Neural progenitor cell (in vitro differentiated cells): ENCODE data around the gene NWD2.

Experiments used
- EZH2 ChIP-seq: fragments of 200-600 bp; sonication (generic); IDR thresholded peaks from 2 replicates; pipeline ENCODE4 v1.6.1; 2017; ENCODE audit warnings: antibody characterized with exemption, mild to moderate bottlenecking, moderate library complexity
- EZH2phosphoT487 ChIP-seq: fragments of 200-600 bp; sonication (generic); IDR thresholded peaks from 2 replicates; pipeline ENCODE4 v1.6.1; 2017; ENCODE audit warnings: antibody characterized with exemption
- TF ChIP-seq, protein P1 (sequence below): fragments of 200-600 bp; sonication (generic); IDR thresholded peaks from 2 replicates; pipeline ENCODE4 v1.5.1; 2017; ENCODE audit warnings: antibody characterized with exemption, mild to moderate bottlenecking

- TF ChIP-seq, protein P1, sequence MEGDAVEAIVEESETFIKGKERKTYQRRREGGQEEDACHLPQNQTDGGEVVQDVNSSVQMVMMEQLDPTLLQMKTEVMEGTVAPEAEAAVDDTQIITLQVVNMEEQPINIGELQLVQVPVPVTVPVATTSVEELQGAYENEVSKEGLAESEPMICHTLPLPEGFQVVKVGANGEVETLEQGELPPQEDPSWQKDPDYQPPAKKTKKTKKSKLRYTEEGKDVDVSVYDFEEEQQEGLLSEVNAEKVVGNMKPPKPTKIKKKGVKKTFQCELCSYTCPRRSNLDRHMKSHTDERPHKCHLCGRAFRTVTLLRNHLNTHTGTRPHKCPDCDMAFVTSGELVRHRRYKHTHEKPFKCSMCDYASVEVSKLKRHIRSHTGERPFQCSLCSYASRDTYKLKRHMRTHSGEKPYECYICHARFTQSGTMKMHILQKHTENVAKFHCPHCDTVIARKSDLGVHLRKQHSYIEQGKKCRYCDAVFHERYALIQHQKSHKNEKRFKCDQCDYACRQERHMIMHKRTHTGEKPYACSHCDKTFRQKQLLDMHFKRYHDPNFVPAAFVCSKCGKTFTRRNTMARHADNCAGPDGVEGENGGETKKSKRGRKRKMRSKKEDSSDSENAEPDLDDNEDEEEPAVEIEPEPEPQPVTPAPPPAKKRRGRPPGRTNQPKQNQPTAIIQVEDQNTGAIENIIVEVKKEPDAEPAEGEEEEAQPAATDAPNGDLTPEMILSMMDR = no peak
- TF ChIP-seq EZH2phosphoT487 (no peak), EZH2 (no peak)
Measured at GRCh38 chr4:37365888-37366287, 121.3 kb downstream of the NWD2 start.
